Measurements from ENCODE around the gene TPGS1.

TPGS1 gene

DNA sequence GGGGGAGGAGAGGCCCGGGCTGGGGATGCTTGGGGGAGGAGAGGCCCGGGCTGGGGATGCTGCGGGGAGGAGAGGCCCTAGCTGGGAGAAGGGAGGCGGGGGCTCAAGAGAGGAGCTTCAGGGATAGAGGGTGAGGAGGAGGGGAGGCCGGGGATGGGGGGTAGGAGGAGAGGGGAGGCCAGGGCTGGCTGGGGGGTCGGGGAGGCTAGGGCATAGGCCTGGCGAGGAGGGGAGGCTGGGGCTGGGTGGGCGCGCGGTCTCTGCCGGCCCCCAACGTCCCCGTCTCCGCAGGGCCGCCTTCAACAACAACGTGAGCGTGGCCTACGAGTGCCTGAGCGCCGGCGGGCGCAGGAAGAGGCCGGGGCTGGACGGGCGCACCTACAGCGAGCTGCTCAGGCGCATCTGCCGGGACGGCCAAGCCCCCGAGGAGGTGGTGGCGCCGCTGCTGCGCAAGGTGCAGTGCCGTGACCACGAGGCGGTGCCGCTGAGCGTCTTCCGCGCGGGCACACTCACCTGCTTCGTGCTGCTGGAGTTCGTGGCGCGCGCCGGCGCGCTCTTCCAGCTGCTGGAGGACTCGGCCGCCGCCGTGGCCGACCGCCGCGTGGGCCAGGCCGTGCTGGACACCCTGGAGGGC is 11.4 kb downstream of the TPGS1 start:
- DNase-seq (ENCODE audit: low read depth, low spot score) = no peak

DNA sequence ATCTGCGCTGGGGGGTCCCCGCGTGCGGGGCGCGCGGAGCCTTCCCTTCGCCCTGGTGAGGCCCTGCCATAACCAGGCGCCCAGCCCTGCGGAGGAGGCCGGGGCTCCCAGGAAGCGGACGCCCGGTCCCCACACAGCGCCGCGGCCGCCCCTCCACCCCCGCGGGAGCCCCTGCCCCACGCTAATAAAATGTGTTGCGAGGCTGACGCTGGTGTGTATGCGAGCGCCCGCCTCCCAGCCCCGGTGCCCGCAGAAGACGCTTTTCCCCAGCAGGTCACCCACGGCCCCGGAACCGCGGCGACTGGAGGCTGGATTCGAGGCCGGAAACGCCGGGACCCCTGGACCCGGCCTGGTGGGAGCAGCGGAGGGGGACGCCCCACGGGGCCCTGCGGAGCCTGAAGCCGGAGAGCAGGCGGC is 12.2 kb downstream of the TPGS1 start:
- DNase-seq (ENCODE audit: low read depth, low spot score) = no peak

DNA sequence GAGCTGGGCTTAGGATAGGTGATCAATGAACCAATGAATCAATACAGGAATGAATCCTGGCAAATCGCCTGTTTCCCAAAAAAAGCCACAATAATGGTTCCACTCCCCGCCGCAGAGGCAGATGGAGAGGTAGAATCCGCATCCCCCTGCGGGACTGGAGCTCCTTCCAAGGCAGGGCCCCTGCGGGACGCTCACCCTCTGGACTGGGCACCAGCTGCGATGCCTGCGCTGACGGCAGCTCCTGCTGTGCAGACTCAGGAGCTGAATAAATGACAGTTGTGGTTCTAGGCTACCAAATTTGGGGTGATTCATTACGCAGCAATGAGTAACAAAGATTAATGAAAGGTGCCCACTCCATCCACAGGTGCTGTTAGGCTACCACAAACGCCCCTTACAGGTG is 15.4 kb downstream of the TPGS1 start:
- DNase-seq (ENCODE audit: low read depth, low spot score) = no peak

DNA sequence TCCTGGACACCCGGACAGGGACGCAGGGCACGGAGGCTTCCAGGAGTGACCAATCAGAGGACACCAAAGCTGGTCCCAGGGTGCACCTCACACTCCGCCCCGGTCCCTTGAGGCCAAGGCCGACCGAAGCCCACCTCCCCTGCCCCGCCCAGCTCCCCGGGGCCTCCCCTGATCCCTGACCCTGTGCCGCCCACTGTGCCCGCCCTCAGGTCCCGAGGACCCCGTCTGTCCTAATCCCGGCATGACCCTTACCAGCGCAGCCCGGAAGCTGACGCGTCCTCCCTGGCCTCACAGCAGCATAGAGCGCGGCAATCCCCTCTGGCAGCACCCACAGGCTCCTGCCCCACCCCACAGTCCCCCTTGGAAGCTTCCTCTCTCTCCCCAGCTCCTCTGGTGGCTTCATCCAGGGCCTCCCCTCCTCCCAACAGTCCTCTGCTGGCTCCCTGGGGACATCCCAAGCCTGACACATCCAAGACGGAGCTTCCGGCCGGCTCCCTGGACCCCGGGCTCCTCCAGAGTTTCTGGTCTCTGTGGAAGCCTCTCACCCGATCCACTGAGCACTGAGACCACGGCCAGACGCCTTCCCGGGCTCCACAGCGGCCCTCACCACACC is 16.9 kb downstream of the TPGS1 start:
- no peak for DNase-seq (ENCODE audit: low read depth, low spot score)

DNA sequence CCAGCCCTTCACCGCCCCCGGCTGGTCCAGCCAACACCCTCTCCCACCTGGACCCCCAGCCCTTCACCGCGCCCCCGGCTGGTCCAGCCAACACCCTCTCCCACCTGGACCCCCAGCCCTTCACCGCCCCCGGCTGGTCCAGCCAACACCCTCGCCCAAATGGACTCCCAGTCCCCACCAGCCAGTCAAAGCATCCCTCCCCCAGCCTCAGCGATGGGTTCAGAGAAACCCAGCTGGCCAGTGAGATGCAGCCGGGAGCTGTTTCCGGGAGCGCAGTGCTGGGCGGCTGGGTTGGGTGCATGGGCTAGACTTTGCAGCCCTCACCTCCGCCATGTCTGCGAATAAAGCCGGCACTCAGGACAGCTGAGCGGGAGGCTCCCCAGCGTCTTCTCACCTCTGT is 17.7 kb downstream of the TPGS1 start:
- no peak for DNase-seq (ENCODE audit: low read depth, low spot score)

DNA sequence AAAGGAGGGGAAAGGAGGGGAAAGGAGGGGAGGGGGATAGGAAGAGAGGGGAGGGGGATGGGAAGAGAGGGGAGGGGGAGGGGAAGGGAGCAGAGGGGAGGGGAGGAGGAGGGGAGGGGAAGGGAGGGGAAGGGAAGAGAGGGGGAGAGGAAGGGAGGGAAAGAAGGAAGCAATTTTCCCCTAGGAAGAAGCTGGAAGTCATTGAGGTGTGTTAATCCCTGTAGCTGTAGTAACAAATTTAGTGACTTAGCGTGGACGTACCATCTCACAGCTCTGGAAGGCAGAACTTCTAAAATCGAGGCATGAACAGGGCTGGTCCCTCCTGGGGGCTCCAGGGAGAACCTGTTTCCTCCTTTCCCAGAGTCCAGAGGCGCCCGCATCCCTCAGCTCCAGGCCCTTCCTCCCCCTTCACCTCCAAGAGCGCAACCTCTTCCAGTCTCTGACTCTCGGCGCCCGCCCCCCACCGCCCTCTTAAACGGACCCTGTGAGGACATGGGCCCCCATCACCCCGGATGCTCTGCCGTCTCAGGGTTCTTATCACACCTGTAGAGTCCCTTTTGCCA is 18.6 kb downstream of the TPGS1 start:
- no peak for DNase-seq (ENCODE audit: low read depth, low spot score)

DNA sequence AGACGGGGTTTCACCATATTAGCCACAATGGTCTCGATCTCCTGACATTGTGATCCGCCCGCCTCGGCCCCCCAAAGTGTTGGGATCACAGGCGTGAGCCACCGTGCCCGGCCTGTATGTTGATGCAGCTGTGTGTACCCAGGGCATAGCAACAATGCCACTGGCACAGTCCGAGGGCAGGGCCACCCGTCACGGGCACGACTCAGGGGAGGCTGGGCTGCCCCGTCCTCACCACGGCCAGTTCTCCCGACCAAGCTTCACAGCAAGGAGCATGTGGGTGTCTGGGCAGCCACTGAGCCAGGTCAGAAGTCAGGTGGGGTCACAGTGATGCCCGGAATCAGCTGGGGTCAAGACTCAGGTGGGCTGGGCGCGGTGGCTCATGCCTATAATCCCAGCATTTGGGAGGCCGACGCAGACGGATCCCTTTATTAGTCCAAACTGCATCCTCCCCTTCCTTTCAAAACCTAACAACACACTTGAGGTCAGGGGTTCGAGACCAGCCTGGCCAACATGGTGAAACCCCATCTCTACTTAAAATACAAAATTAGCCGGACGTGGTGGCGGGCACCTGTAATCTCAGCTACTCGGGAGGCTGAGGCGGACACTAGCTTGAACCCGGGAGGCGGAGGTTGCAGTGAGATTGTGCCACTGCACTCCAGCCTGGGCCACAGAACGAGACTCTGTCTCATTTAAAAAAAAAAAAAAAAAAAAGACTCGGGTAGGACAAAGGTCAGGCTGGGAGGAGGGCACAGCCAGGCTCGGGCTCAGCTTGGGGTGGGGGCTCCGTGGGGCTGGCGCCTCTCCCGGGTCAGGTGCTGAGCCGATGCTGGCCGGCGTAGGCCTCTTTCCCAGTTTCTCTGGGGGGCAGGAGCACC is 23.1 kb downstream of the TPGS1 start:
- DNase-seq (ENCODE audit: low read depth, low spot score) = no peak

DNA sequence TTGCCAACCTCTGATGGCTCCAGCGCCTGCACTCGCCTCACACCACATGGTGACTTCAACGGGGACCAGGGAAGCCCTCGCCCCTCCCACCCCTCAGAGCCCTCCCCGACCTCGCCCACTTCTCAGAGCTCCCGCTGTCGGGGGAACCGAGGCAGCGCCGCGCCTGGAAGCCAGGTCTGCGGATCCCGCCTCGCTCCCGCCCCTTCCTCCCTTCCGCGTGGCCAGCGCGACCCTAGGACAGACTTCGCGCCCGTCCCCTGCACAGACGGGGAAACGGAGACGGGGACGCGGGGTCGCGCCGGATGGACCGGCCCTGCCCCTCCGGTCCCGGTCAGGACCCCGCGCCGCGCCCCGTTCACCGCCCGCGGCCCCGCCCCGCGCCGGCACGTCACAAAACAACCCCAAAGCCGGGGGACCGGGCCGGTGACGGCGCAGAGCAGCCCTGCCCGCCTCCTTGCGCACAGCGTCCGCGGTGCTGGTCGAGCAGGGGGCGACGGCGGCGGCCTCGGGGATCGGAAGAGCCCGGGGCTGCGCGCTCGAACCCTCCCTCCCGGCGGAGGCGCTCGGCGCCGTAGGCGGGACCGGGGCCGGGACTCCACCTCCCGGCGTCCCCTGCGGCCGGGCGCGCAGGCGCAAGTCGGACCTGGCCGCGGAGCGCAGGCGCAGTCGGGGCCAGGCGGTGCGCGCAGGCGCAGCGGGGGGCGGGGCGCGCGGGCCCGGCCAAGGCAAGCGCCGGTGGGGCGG is 23.9 kb downstream of the TPGS1 start:
- DNase-seq (ENCODE audit: low read depth, low spot score) = no peak

DNA sequence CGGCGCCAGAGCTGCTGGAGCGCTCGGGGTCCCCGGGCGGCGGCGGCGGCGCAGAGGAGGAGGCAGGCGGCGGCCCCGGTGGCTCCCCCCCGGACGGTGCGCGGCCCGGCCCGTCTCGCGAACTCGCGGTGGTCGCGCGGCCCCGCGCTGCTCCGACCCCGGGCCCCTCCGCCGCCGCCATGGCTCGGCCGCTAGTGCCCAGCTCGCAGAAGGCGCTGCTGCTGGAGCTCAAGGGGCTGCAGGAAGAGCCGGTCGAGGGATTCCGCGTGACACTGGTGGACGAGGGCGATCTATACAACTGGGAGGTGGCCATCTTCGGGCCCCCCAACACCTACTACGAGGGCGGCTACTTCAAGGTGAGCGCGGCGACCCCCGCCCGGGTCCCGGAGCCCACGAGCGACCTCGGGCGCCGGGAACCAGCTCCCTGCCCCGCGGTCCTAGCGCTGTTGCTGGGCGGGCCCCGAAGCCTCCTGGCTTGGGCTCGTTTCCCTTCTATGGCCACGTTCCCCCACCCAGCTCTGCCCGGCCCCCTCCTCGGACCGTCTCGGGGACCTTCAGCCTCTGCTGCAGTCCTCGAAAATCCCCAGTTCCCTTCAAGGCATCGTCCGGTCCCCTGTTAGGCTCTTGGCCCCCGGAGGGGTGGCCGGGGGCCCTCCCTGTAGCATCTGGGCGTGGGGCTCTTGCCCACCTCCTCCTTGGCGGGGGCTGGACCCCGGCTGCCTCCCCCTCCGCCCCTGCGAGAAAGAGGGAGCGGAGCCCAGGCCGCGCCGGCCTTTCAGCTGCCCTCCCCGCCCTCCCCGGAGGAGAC is 24.7 kb downstream of the TPGS1 start, which contains the start of gene CDC34:
CDC34 (plus strand) TSS at position 8 of the 808 bp plus-strand sequence; CDS start at position 180, 172 bp downstream.
- no peak for DNase-seq (ENCODE audit: low read depth, low spot score)

DNA sequence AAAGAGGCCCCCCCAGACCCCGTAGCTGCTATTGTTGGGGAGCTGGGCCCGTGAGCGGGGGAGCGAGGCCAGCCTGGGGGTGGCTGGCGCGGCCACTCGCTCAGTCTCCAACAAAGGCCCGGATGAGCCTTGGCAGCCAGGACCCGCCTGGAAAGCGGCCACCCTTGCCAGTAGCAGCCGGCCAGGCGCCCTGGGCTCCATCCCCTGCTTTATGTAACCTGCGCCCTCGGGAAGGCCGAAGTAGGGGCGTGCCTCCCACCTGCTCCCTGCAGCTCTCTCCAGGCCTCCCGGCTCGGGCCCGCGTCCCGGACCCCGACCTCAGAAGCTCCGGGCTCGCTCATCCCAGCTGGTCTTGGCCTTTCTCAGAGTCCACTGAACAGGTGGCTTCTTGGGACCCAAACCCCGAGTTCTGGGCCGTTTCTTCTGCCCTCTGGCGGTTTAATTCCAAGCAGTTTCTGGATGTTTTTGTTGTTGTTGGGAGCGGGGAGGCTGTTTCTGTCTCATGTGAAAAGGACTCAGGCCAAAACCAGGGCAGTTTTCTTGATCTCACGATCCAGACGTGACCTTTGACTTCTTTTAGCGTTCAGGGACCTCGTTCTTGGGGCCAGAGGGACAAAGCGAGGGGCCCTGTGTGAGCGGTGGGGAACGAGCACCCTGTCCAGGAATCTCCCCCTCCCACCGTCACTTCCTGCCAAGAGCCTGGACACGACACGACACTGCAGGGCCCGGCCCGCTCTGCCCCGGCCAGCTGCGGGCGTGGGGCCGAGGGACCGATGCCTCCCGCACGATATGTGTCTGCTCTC is 25.5 kb downstream of the TPGS1 start:
- no peak for DNase-seq (ENCODE audit: low read depth, low spot score)

DNA sequence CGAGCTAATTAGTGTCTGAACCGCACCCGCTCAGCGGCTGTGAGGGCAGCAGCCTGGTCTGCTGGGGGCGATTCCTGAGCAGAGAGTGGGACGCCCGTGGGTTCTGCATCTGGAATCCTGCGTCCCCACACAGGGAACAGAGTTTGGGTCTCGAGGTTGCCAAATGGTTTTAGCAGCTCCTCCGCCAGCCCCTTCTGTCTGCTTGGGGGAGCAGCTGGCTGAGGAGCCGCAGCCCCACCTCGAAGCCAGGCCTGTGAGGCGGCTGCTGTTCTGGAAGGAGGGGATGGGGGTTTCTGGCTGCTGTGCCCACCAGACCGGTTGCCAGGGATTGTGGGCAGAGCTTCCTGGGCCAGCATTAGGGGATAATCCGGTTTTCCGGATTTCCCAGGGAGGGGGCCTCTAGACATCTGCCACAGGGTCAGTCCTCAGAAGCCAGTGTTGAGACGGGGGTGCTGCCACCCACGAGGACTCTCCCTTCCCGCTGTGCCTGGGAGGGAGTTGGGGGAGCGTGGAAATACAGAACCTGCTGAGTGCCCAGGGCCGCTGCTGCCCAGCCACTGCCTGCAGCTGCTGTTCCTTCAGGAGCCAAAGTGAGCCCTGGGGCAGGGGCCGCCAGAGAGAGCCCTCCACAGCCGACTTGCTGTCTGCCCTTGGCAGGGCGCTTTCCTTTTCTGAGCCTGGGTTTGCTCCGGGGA is 26.2 kb downstream of the TPGS1 start:
- DNase-seq (ENCODE audit: low read depth, low spot score) = no peak

DNA sequence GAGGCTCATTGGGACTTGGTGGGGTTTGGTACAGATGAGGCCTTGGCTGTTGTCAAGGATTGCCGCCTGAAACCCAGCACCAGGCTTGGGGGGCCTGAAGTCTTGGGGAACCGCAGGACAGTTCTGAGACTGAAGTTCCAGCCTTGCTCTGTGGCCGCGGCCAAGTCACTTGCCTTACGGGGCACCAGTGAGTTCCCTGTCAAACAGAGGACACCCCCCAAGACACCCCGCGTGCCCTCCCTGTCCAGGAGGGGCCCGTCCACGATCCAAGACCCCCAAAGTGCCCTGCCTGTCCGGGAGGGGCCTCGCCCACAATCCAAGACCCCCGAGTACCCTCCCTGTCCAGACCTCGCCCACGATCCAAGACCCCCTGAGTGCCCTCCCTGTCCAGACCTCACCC is 26.8 kb downstream of the TPGS1 start:
- DNase-seq (ENCODE audit: low read depth, low spot score) = no peak

DNA sequence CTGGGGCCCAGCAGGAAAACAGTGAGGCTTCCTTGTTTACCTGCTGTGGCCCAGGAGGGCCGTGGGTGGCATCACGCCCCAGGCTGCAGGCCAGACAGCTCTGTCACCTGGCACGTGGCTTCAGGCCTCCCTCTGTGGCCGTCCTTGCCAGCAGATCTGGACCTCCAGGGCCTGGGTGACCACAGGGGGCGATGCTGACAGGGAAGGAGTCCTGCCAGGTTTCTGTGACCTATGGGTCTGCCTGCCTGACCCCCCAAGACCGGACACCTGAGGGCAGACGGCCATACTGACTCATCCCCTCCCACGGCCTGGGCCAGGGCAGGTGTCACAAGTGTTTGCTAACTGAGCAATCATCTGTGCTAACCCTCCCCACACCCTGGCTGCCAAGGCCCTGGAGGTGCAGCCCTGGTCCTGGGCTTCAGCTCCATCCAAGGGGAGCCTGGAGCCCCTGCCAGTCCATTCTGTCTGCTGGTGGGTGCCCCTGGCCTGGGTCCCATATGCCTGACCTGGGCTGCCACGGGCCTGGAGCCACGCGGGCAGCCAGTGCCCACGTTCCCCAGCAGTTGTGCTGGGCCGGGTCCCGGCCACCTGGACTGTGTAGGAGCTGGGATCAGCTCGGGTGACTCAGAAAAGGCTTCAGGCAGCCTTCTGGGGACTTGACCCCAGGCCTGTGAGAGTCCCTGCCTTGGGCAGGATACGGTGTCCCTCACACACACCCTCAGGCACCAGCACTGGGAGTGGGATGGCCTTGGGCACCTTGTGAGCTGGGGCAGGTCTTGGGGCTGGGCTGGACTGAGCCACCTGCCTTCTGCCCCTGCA is 27.9 kb downstream of the TPGS1 start:
- DNase-seq (ENCODE audit: low read depth, low spot score) = no peak

DNA sequence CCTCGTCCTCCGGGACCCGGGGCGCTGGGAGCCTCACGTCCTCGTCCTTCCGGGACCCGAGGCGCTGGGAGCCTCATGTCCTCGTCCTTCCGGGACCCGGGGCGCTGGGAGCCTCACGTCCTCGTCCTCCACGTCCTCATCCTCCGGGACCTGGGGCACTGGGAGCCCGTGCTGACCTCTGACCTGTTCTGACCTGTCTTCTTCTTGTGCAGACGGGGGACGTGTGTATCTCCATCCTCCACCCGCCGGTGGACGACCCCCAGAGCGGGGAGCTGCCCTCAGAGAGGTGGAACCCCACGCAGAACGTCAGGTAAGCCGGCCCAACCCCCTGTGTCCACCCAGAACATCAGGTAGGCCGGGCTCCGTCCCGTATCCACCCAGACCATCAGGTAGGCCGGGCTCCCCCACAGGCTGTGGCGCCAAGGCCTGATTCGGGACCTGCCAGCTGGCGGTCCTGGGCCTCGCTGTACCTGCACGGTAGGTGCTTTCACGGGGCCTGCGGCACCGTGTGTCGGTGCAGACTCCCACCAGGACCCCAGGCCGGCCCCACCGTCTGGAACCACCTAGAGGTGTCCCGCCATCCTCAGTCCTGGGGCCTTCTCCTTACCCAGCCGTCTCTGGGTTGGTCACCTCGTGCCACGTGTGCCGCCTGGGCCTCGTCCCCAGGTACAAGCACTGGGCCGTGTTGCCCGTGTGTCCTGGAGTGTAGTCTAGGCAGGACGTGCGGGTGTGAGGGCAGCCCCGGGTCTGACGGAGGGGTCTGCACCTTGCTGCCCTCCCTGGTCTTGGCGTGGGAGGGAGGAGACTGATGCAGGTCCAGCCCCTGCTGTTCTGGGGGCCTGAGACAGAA is 29.0 kb downstream of the TPGS1 start:
- no peak for DNase-seq (ENCODE audit: low read depth, low spot score)

DNA sequence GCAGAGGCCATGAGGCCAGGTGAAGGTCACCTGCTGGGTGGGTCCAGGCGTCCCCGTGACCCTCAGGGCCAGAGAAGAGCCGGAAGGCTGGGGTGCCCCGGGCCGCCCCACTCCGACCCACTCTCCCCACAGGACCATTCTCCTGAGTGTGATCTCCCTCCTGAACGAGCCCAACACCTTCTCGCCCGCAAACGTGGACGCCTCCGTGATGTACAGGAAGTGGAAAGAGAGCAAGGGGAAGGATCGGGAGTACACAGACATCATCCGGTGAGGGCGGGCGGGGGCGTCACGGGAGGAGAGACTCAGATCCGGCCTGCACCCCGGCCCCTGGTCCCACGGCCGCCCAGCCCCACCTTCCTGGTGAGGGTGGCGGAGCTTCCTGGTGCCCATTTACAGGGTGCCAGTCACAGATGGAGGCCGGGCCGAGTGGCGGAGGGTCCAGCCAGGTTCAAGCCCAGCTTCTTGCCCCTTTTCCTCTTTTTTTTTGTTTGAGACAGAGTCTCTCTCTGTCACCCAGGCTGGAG is 29.6 kb downstream of the TPGS1 start:
- no peak for DNase-seq (ENCODE audit: low read depth, low spot score)

DNA sequence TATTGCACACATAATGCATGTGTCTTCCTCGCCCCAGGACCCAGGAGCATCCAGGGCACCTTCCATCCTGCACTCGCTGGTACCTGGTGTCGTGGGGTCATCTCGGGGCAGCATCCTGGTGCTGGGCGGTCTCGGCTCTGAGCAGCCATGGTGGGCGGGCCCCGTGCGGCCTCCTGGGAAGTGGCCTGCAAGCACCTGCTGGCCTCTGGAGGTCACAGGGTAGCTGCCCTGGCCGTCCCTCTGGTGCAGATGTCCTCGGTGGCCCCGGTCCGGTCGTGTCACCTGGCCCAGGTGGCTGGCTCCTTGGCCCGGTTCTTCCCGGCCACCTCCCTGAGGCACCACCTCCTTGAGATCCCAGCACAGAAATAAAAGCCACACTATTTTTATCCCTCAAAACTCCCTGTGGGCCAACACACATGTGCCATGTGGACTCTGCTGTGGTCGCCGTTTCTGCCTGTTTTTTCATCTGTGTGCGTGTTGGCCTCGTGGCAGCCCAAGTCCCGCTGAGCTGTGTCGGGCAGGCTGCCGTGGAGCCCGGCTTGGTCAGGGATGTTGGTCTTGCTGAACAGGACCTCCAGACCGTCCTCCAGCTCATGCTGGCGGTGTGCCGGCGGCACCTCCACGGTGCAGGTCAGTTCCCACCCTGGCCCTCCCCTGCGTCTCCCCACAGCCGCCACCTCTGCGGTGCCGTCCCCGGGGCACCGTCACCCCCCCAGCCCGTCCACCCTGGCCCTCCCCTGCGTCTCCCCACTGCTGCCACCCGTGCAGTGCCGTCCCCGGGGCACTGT is 31.5 kb downstream of the TPGS1 start:
- DNase-seq (ENCODE audit: low read depth, low spot score) = no peak

Data from iPS DF 19.7 (cell line).